Placental pericyte (primary cell): ENCODE data around the gene CNTN3. TPM values are rescaled to one million over a fixed set of nuclear protein-coding genes. Genes with fewer than 3 reads are reported as not detected.

Source experiments
- total RNA-seq: library from RNA; depleted of rRNA; stranded (reverse); fragments of >200 nt; gene quantifications from 2 replicates; pipeline ENCODE4 v1.2.3, GENCODE V29; 2012

CNTN3 gene
- 0.66 and 2.6 TPM in 2 replicates for total RNA-seq

GRCh38 chr3:74614107-74614967 lies at the start of gene CNTN3:
Gene CNTN3 (minus strand): TSS chr3:74614659. CDS start chr3:74521112, 93,547 bp downstream.

